Activated CD8-positive, alpha-beta T cell treated with anti-CD3 and anti-CD28 coated beads, Interleukin-2, amount 10 ng/mL, durations not matched to agents 7 days and 5 days (primary cell): ENCODE results near the gene LONRF2. TPM values are rescaled to one million over a fixed set of nuclear protein-coding genes. Genes with fewer than 3 reads are reported as not detected.

Source experiments
- ATAC-seq: fragments of 150-1000 bp; cut with Tn5 transposase; one replicate; pipeline ENCODE4 v1.10.0; 2021; ENCODE audit warnings: moderate library complexity
- CTCF ChIA-PET: fragments of 350-600 bp; sonication (Branson Sonifier 250); formaldehyde crosslinking; loops from one replicate; lab custom pipeline; 2021; ENCODE audit warnings: antibody characterized with exemption; lab: Charles Lee
- POLR2A ChIA-PET: fragments of 350-600 bp; sonication (Branson Sonifier 250); formaldehyde crosslinking; loops from one replicate; lab custom pipeline; 2021; ENCODE audit warnings: antibody characterized with exemption; lab: Charles Lee
- DNase-seq: peaks from one replicate; pipeline ENCODE4 v3.0.0-alpha.2; 2020
- H3K27ac Mint-ChIP-seq: one replicate; pipeline ENCODE4 v1.8.0; 2021; ENCODE audit warnings: mild to moderate bottlenecking, mixed read lengths
- H3K27me3 Mint-ChIP-seq: one replicate; pipeline ENCODE4 v1.8.0; 2021; ENCODE audit warnings: low read depth, mixed read lengths
- H3K36me3 Mint-ChIP-seq: one replicate; pipeline ENCODE4 v1.8.0; 2021; ENCODE audit warnings: low read depth, mixed read lengths
- H3K4me1 Mint-ChIP-seq: one replicate; pipeline ENCODE4 v1.8.0; 2021; ENCODE audit warnings: low read depth, mixed read lengths
- H3K4me3 Mint-ChIP-seq: one replicate; pipeline ENCODE4 v1.8.0; 2021; ENCODE audit warnings: mild to moderate bottlenecking, mixed read lengths
- H3K9me3 Mint-ChIP-seq: one replicate; pipeline ENCODE4 v1.8.0; 2022; ENCODE audit warnings: mixed read lengths; ENCODE audit not compliant: insufficient read depth
- total RNA-seq, 2 experiments: library from RNA; stranded (reverse); gene quantifications; one replicate each; pipeline ENCODE4 v1.2.3, GENCODE V29; 2021

LONRF2 gene
- total RNA-seq, 2 experiments from 2014 or later, result 0.05 to 0.11 TPM

- ATAC-seq, result no peak
- ChIA-PET POLR2A (no interaction called here), CTCF (no interaction called here)
- Mint-ChIP-seq H3K4me3 (no peak overlapping the region), H3K9me3 (no peaks in the 10 kb centered on the region), H3K36me3 (no peaks in the 10 kb centered on the region), H3K27me3 (peaks cover 22% of the 10 kb centered on the region), H3K27ac (no peak overlapping the region), H3K4me1 (no peaks in the 10 kb centered on the region)
- DNase-seq, result no peak
Observed at GRCh38 chr2:100334929-100335328, 12.6 kb upstream of the LONRF2 start.

GRCh38 chr2:100327742-100328141 lies 5.4 kb upstream of the LONRF2 start:
- Mint-ChIP-seq H3K27ac (no peak overlapping the region), H3K4me1 (no peaks in the 10 kb centered on the region), H3K4me3 (no peak overlapping the region), H3K36me3 (no peaks in the 10 kb centered on the region), H3K9me3 (no peaks in the 10 kb centered on the region), H3K27me3 (peaks cover 37% of the 10 kb centered on the region)
- DNase-seq (no peak), ATAC-seq (no peak)
- CTCF ChIA-PET, result no interaction called here
- POLR2A ChIA-PET, result no interaction called here

- no peak for DNase-seq
- POLR2A ChIA-PET, result no interaction called here
Observed at GRCh38 chr2:100321179-100321865, 979 bp downstream of the LONRF2 start.

GRCh38 chr2:100320547-100321178 lies 1.6 kb downstream of the LONRF2 start:
- H3K4me3 Mint-ChIP-seq, result peak overlapping the region; percentile 24
- H3K4me1 Mint-ChIP-seq, result peaks cover 4% of the 10 kb centered on the region
- CTCF ChIA-PET, result interaction anchor here (0.9 to 1.0 kb wide), 2 partner anchors 15 to 16 kb away, joined by 3 to 4 read pairs; no protein-coding TSS in a partner anchor
- DNase-seq (no peak), ATAC-seq (no peak)
- POLR2A ChIA-PET, result no interaction called here
- peaks cover 17% of the 10 kb centered on the region for H3K9me3 Mint-ChIP-seq
- H3K27me3 Mint-ChIP-seq, result peaks cover 64% of the 10 kb centered on the region
- no peak overlapping the region for H3K27ac Mint-ChIP-seq
- peaks cover 5% of the 10 kb centered on the region for H3K36me3 Mint-ChIP-seq

More at GRCh38 chr2:100321179-100321865, 979 bp downstream of the LONRF2 start:
- peaks cover 4% of the 10 kb centered on the region for H3K4me1 Mint-ChIP-seq
- peaks cover 17% of the 10 kb centered on the region for H3K9me3 Mint-ChIP-seq
- peak; percentile 55 for ATAC-seq
- CTCF ChIA-PET, result interaction anchor here (0.9 to 1.0 kb wide), 2 partner anchors 14 to 17 kb away, joined by 3 to 4 read pairs; no protein-coding TSS in a partner anchor
- no peak overlapping the region for H3K27ac Mint-ChIP-seq
- H3K36me3 Mint-ChIP-seq, result peaks cover 5% of the 10 kb centered on the region
- peak overlapping the region; percentile 8 for H3K4me3 Mint-ChIP-seq
- H3K27me3 Mint-ChIP-seq, result peaks cover 64% of the 10 kb centered on the region

GRCh38 chr2:100317634-100318033 lies 4.7 kb downstream of the LONRF2 start:
- DNase-seq (no peak), ATAC-seq (no peak)
- CTCF ChIA-PET, result no interaction called here
- Mint-ChIP-seq H3K36me3 (peaks cover 5% of the 10 kb centered on the region), H3K27ac (no peak overlapping the region), H3K4me1 (peaks cover 4% of the 10 kb centered on the region), H3K27me3 (peaks cover 53% of the 10 kb centered on the region), H3K9me3 (peaks cover 17% of the 10 kb centered on the region), H3K4me3 (no peak overlapping the region)
- POLR2A ChIA-PET, result no interaction called here

- DNase-seq (no peak), ATAC-seq (no peak)
- no peaks in the 10 kb centered on the region for H3K36me3 Mint-ChIP-seq
- no peak overlapping the region for H3K27ac Mint-ChIP-seq
- H3K27me3 Mint-ChIP-seq, result peaks cover 31% of the 10 kb centered on the region
- H3K4me1 Mint-ChIP-seq, result no peaks in the 10 kb centered on the region
- H3K9me3 Mint-ChIP-seq, result no peaks in the 10 kb centered on the region
- H3K4me3 Mint-ChIP-seq, result no peak overlapping the region
- ChIA-PET CTCF (no interaction called here), POLR2A (no interaction called here)
Observed at GRCh38 chr2:100309973-100310719, 12.2 kb downstream of the LONRF2 start.

GRCh38 chr2:100309311-100309710 lies 13.0 kb downstream of the LONRF2 start:
- H3K4me3 Mint-ChIP-seq, result no peak overlapping the region
- no peak overlapping the region for H3K27ac Mint-ChIP-seq
- ChIA-PET CTCF (interaction anchor here (2.2 kb wide), 1 partner anchor 71 kb away, joined by 10 read pairs; no protein-coding TSS in a partner anchor), POLR2A (no interaction called here)
- DNase-seq (no peak), ATAC-seq (no peak)
- H3K9me3 Mint-ChIP-seq, result no peaks in the 10 kb centered on the region
- no peaks in the 10 kb centered on the region for H3K4me1 Mint-ChIP-seq
- H3K36me3 Mint-ChIP-seq, result no peaks in the 10 kb centered on the region
- peaks cover 25% of the 10 kb centered on the region for H3K27me3 Mint-ChIP-seq

- H3K4me3 Mint-ChIP-seq, result no peak overlapping the region
- POLR2A ChIA-PET, result no interaction called here
- ATAC-seq (no peak), DNase-seq (no peak)
- no peaks in the 10 kb centered on the region for H3K36me3 Mint-ChIP-seq
- peaks cover 35% of the 10 kb centered on the region for H3K27me3 Mint-ChIP-seq
- H3K27ac Mint-ChIP-seq, result no peak overlapping the region
- H3K9me3 Mint-ChIP-seq, result no peaks in the 10 kb centered on the region
- CTCF ChIA-PET, result no interaction called here
- H3K4me1 Mint-ChIP-seq, result no peaks in the 10 kb centered on the region
Observed at GRCh38 chr2:100303744-100304143, 18.6 kb downstream of the LONRF2 start.

- ATAC-seq (no peak), DNase-seq (no peak)
- no peaks in the 10 kb centered on the region for H3K9me3 Mint-ChIP-seq
- no peak overlapping the region for H3K27ac Mint-ChIP-seq
- no peaks in the 10 kb centered on the region for H3K36me3 Mint-ChIP-seq
- no peaks in the 10 kb centered on the region for H3K4me1 Mint-ChIP-seq
- peaks cover 40% of the 10 kb centered on the region for H3K27me3 Mint-ChIP-seq
- ChIA-PET POLR2A (no interaction called here), CTCF (interaction anchor here (1.4 kb wide), 1 partner anchor 79 kb away, joined by 5 read pairs; no protein-coding TSS in a partner anchor)
- no peak overlapping the region for H3K4me3 Mint-ChIP-seq
Observed at GRCh38 chr2:100302585-100302892, 19.8 kb downstream of the LONRF2 start.

GRCh38 chr2:100301881-100302584 lies 20.3 kb downstream of the LONRF2 start:
- H3K27ac Mint-ChIP-seq, result no peak overlapping the region
- H3K4me1 Mint-ChIP-seq, result no peaks in the 10 kb centered on the region
- ChIA-PET CTCF (interaction anchor here (1.4 kb wide), 1 partner anchor 79 kb away, joined by 5 read pairs; no protein-coding TSS in a partner anchor), POLR2A (no interaction called here)
- peaks cover 40% of the 10 kb centered on the region for H3K27me3 Mint-ChIP-seq
- DNase-seq, result no peak
- H3K4me3 Mint-ChIP-seq, result no peak overlapping the region
- H3K9me3 Mint-ChIP-seq, result no peaks in the 10 kb centered on the region
- H3K36me3 Mint-ChIP-seq, result no peaks in the 10 kb centered on the region
- ATAC-seq, result no peak

- POLR2A ChIA-PET, result interaction anchor here (0.8 kb wide), 2 partner anchors 9 to 28 kb away, joined by 3 read pairs; no protein-coding TSS in a partner anchor
- ATAC-seq (no peak), DNase-seq (no peak)
- CTCF ChIA-PET, result interaction anchor here (1.1 to 2.0 kb wide), 3 partner anchors 8 to 82 kb away, joined by 3 to 7 read pairs (median 6); no protein-coding TSS in a partner anchor
- peaks cover 47% of the 10 kb centered on the region for H3K27me3 Mint-ChIP-seq
- no peaks in the 10 kb centered on the region for H3K36me3 Mint-ChIP-seq
- no peak overlapping the region for H3K4me3 Mint-ChIP-seq
- no peak overlapping the region for H3K27ac Mint-ChIP-seq
- no peaks in the 10 kb centered on the region for H3K4me1 Mint-ChIP-seq
- no peaks in the 10 kb centered on the region for H3K9me3 Mint-ChIP-seq
Observed at GRCh38 chr2:100299548-100299947, 22.8 kb downstream of the LONRF2 start.
